HepG2 (cell line): Measurements from ENCODE around the gene MAPK12. TPM values are rescaled to one million over a fixed set of nuclear protein-coding genes. Genes with fewer than 3 reads are reported as not detected.

Source experiments
- CBX5 ChIP-seq: sonication (generic); formaldehyde crosslinking; IDR thresholded peaks from 2 replicates; pipeline ENCODE4 v1.4.0; 2020; ENCODE audit warnings: missing genetic modification reagents, borderline replicate concordance
- CREB1 ChIP-seq, 2 experiments: fragments of 450-650 bp in 1 of 2; IDR thresholded peaks; 2 replicates each; pipeline ENCODE4 v1.6.1; 2016 to 2017; ENCODE audit warnings: control low read depth in 1 of 2, mild to moderate bottlenecking in 1 of 2, missing compliant biosample characterization in 1 of 2, missing genetic modification characterization in 1 of 2
- ELF3 ChIP-seq: IDR thresholded peaks from 2 replicates; pipeline ENCODE4 v1.6.1; 2016; ENCODE audit warnings: missing genetic modification reagents, missing compliant biosample characterization
- GMEB2 ChIP-seq: IDR thresholded peaks from 2 replicates; pipeline ENCODE4 v1.6.1; 2016; ENCODE audit warnings: missing biosample characterization, missing genetic modification reagents, low read depth
- HNRNPUL1 ChIP-seq: fragments of 200-400 bp; formaldehyde crosslinking; IDR thresholded peaks from 2 replicates; pipeline ENCODE4 v1.6.1; 2017; ENCODE audit warnings: low read depth, mild to moderate bottlenecking, low read length, moderate library complexity
- KDM3A ChIP-seq: IDR thresholded peaks from 2 replicates; pipeline ENCODE4 v1.6.1; 2018; ENCODE audit warnings: low read depth, missing compliant biosample characterization
- MAZ ChIP-seq, 2 experiments: sonication (generic) in 1 of 2; formaldehyde crosslinking in 1 of 2; IDR thresholded peaks; 2 replicates each; pipeline versions ENCODE4 v1.5.0 to v1.6.1; 2012 to 2020; ENCODE audit warnings: low read depth in 2 of 2, mild to moderate bottlenecking in 2 of 2, borderline replicate concordance in 1 of 2, improper control_type of control experiment in 1 of 2, low read length in 1 of 2, missing genetic modification reagents in 1 of 2, moderate library complexity in 1 of 2
- SNAPC4 ChIP-seq: sonication (generic); formaldehyde crosslinking; IDR thresholded peaks from 2 replicates; pipeline ENCODE4 v1.4.0; 2020; ENCODE audit warnings: mild to moderate bottlenecking, missing genetic modification reagents
- SP4 ChIP-seq: sonication (generic); formaldehyde crosslinking; IDR thresholded peaks from 2 replicates; pipeline ENCODE4 v1.8.1; 2023; ENCODE audit warnings: mild to moderate bottlenecking, missing genetic modification reagents
- THRA ChIP-seq: sonication (generic); formaldehyde crosslinking; IDR thresholded peaks from 2 replicates; pipeline ENCODE4 v1.4.0; 2020; ENCODE audit warnings: missing genetic modification reagents, borderline replicate concordance
- XBP1 ChIP-seq: sonication (generic); formaldehyde crosslinking; IDR thresholded peaks from 2 replicates; pipeline ENCODE4 v1.5.0; 2020; ENCODE audit warnings: missing genetic modification reagents
- ZBTB25 ChIP-seq: IDR thresholded peaks from 2 replicates; pipeline ENCODE4 v1.6.1; 2018; ENCODE audit warnings: missing genetic modification reagents
- ZBTB33 ChIP-seq: sonication (generic); formaldehyde crosslinking; IDR thresholded peaks from 2 replicates; pipeline ENCODE4 v1.4.0; 2020; ENCODE audit warnings: missing genetic modification reagents
- ZFP90 ChIP-seq: sonication (generic); formaldehyde crosslinking; IDR thresholded peaks from 2 replicates; pipeline ENCODE4 v1.8.0; 2022; ENCODE audit warnings: missing genetic modification reagents, mild to moderate bottlenecking, inconsistent platforms, borderline replicate concordance
- ZFX ChIP-seq: sonication (generic); formaldehyde crosslinking; IDR thresholded peaks from 2 replicates; pipeline ENCODE4 v1.4.0; 2020; ENCODE audit warnings: mild to moderate bottlenecking, low read depth, missing genetic modification reagents, moderate library complexity
- ZNF101 ChIP-seq: sonication (generic); formaldehyde crosslinking; IDR thresholded peaks from 2 replicates; pipeline ENCODE4 v1.4.0; 2020; ENCODE audit warnings: mild to moderate bottlenecking, low read depth, missing genetic modification reagents, borderline replicate concordance
- ZNF124 ChIP-seq: sonication (generic); formaldehyde crosslinking; IDR thresholded peaks from 2 replicates; pipeline ENCODE4 v1.4.0; 2020; ENCODE audit warnings: missing genetic modification reagents
- polyA plus RNA-seq, 8 experiments: library from polyadenylated mRNA; depleted of rRNA in 3 of 8; stranded (reverse) in 7 of 8; unstranded in 1 of 8; fragments of >200 nt; fragmentation: Illumina TruSeq in 4 of 8; extraction: Trizol in 4 of 8; gene quantifications; 2 replicates each; pipeline versions ENCODE4 v1.2.1 to v1.2.3, GENCODE V29; 2011 to 2016; ENCODE audit warnings: low read depth in 4 of 8, missing spikeins in 1 of 8, mixed read lengths in 1 of 8; ENCODE audit not compliant: insufficient read depth in 1 of 8
- total RNA-seq, 5 experiments: library from RNA; depleted of rRNA; stranded (reverse); fragments of >200 nt; fragmentation: Illumina TruSeq; extraction: Trizol; gene quantifications; 2 replicates each; pipeline ENCODE4 v1.2.3, GENCODE V29; 2016; ENCODE audit warnings: low read depth in 1 of 5

Gene MAPK12
- total and polyA plus RNA-seq, 2 of the 13 experiments (the other 11 are each of a cell fraction or from before 2014, with no cell fraction given) = 22.2 to 23.3 TPM

- TF ChIP-seq SNAPC4 (CRISPR knock-in tag) = no peak
- TF ChIP-seq MAZ (IDR thresholded peaks at IDR 0.05; ENCODE audit: borderline replicate concordance, low read depth, low read length) = no peak
- no peak for TF ChIP-seq MAZ (CRISPR knock-in tag; IDR thresholded peaks at IDR 0.05; ENCODE audit: low read depth)
- TF ChIP-seq GMEB2 (CRISPR knock-in tag) = no peak
- no peak for TF ChIP-seq ZNF124
- TF ChIP-seq ELF3 (CRISPR knock-in tag) = no peak
- TF ChIP-seq ZNF101 = no peak
- no peak for TF ChIP-seq CBX5
- TF ChIP-seq ZFP90 (CRISPR knock-in tag) = no peak
- no peak for TF ChIP-seq THRA (CRISPR knock-in tag)
- no peak for TF ChIP-seq KDM3A (CRISPR knock-in tag)
- TF ChIP-seq ZBTB25 (CRISPR knock-in tag) = no peak
- no peak for TF ChIP-seq CREB1 (IDR thresholded peaks at IDR 0.05)
- no peak for TF ChIP-seq CREB1 (CRISPR knock-in tag; IDR thresholded peaks at IDR 0.05)
- no peak for TF ChIP-seq XBP1
- TF ChIP-seq ZBTB33 (CRISPR knock-in tag) = peak; percentile 81
- no peak for TF ChIP-seq SP4 (CRISPR knock-in tag)
- no peak for TF ChIP-seq ZFX (CRISPR knock-in tag)
- no peak for TF ChIP-seq HNRNPUL1
Measured at GRCh38 chr22:50225200-50225969, 36.1 kb downstream of the MAPK12 start (continued).
